Panc1 (cell line): ENCODE results near the gene PIH1D1. TPM values are rescaled to one million over a fixed set of nuclear protein-coding genes. Genes with fewer than 3 reads are reported as not detected.

ENCODE experiments used
- ATAC-seq: fragments of 200-7000 bp; cut with Tn5 transposase; 2 replicates; pipeline ENCODE4 v1.9.1; 2020; ENCODE audit warnings: mild to moderate bottlenecking, moderate library complexity
- BruUV-seq: library from RNA; stranded (reverse); fragments of 400-500 nt; replicated peaks from 2 replicates; lab custom pipeline; 2021; lab: Mats Ljungman, UMichigan
- CTCF ChIA-PET: fragments of 300-600 bp; sonication (Branson Sonifier 250); formaldehyde crosslinking; loops from one replicate; lab custom pipeline; 2022; ENCODE audit warnings: antibody characterized with exemption; lab: Charles Lee
- POLR2A ChIA-PET: fragments of 300-600 bp; sonication (Branson Sonifier 250); formaldehyde crosslinking; loops from one replicate; lab custom pipeline; 2022; ENCODE audit warnings: antibody characterized with exemption; lab: Charles Lee
- DNase-seq: peaks from one replicate; pipeline ENCODE4 v3.0.0-alpha.2; 2010; ENCODE audit warnings: low read depth, low spot score
- H3K27ac ChIP-seq: 2 replicates; pipeline ENCODE4 v1.5.1; 2011; ENCODE audit warnings: mild to moderate bottlenecking, low read length, inconsistent platforms
- H3K27me3 ChIP-seq: fragments of 200-500 bp; sonication (Bioruptor generic); 2 replicates; pipeline ENCODE4 v1.6.0; 2014; ENCODE audit warnings: low read length, inconsistent platforms; ENCODE audit not compliant: control insufficient read depth, insufficient read depth
- H3K36me3 ChIP-seq: fragments of 200-500 bp; sonication (Bioruptor generic); 2 replicates; pipeline ENCODE4 v1.5.1; 2014; ENCODE audit warnings: inconsistent platforms, mild to moderate bottlenecking, low read length, moderate library complexity; ENCODE audit not compliant: control insufficient read depth, insufficient read depth
- H3K4me1 ChIP-seq: 2 replicates; pipeline ENCODE4 v1.5.1; 2011; ENCODE audit warnings: inconsistent platforms, mild to moderate bottlenecking, low read length, moderate library complexity; ENCODE audit not compliant: control insufficient read depth, insufficient read depth
- H3K4me3 ChIP-seq, 2 experiments: 2 replicates each; pipeline ENCODE4 v1.5.1; 2011 to 2012; ENCODE audit warnings: low read depth in 2 of 2, low read length in 2 of 2, mild to moderate bottlenecking in 2 of 2, inconsistent platforms in 1 of 2, moderate library complexity in 1 of 2
- H3K9me3 ChIP-seq: fragments of 200-500 bp; sonication (Bioruptor generic); 2 replicates; pipeline ENCODE4 v1.5.1; 2014; ENCODE audit warnings: low read depth, mild to moderate bottlenecking, inconsistent platforms, low read length, moderate library complexity; ENCODE audit not compliant: control insufficient read depth, insufficient read depth
- CTCF ChIP-seq: fragments of 450-650 bp; IDR thresholded peaks from 2 replicates; pipeline ENCODE4 v1.5.1; 2017; ENCODE audit warnings: mild to moderate bottlenecking
- POLR2AphosphoS5 ChIP-seq: IDR thresholded peaks from 2 replicates; pipeline ENCODE4 v1.6.1; 2012; ENCODE audit warnings: mild to moderate bottlenecking, low read depth, low read length, moderate library complexity
- REST ChIP-seq, 2 experiments: IDR thresholded peaks; 2 replicates each; pipeline ENCODE4 v1.6.1; 2011 to 2012; ENCODE audit warnings: low read depth in 2 of 2, control low read depth in 1 of 2, low read length in 1 of 2, mild to moderate bottlenecking in 1 of 2, moderate library complexity in 1 of 2; ENCODE audit not compliant: insufficient read depth in 1 of 2
- SIN3A ChIP-seq: IDR thresholded peaks from 2 replicates; pipeline ENCODE4 v1.6.1; 2012; ENCODE audit warnings: low read depth, mild to moderate bottlenecking, low read length, moderate library complexity, borderline replicate concordance; ENCODE audit not compliant: insufficient read depth
- TCF7L2 ChIP-seq: IDR thresholded peaks from 2 replicates; pipeline ENCODE4 v1.6.1; 2011; ENCODE audit warnings: mild to moderate bottlenecking, low read depth, low read length, inconsistent platforms
- in situ Hi-C: cut with HindIII; loops from 2 replicates; pipeline ENCODE4 v1.10.0; 2016; ENCODE audit warnings: low sequenced_read_pairs, low pct_unique_long_range_greater_than_20kb
- intact Hi-C: fragments of 100-400 bp; cut with micrococcal nuclease; formaldehyde crosslinking; loops from one replicate; pipeline ENCODE4 v1.10.0; 2022; ENCODE audit not compliant: unreplicated experiment
- total RNA-seq: library from RNA; stranded (reverse); gene quantifications from one replicate; pipeline ENCODE4 v1.2.1, GENCODE V29; 2021; ENCODE audit not compliant: unreplicated experiment

PIH1D1 gene
- total RNA-seq, 1 experiment from 2014 or later = 78.5 TPM

GRCh38 chr19:49463960-49464740, 12.5 kb upstream of the PIH1D1 start:
- ChIA-PET CTCF (no interaction called here), POLR2A (no interaction called here)
- H3K27me3 ChIP-seq = no peaks in the 10 kb centered on the region
- intact Hi-C loops = no loop called here
- no peaks in the 10 kb centered on the region for H3K9me3 ChIP-seq
- no peak for DNase-seq
- no peaks in the 10 kb centered on the region for H3K36me3 ChIP-seq
- H3K4me3 ChIP-seq = no peak overlapping the region
- in situ Hi-C loops = no loop called here
- no peaks in the 10 kb centered on the region for H3K4me1 ChIP-seq
- TF ChIP-seq REST (IDR thresholded peaks at IDR 0.05; ENCODE audit: insufficient read depth in 1 of 2, low read depth in 2 of 2, low read length in 1 of 2) (no peak), CTCF (no peak), TCF7L2 (no peak), SIN3A (no peak), POLR2AphosphoS5 (no peak)
- no peak overlapping the region for H3K27ac ChIP-seq
- peak; percentile 37; the same call in 1 of the 2 replicates for ATAC-seq
- no TSS peak for BruUV-seq

- no TSS peak for BruUV-seq
- H3K36me3 ChIP-seq = no peaks in the 10 kb centered on the region
- ChIA-PET POLR2A (no interaction called here), CTCF (no interaction called here)
- H3K27ac ChIP-seq = no peak overlapping the region
- ATAC-seq = no peak
- no peaks in the 10 kb centered on the region for H3K27me3 ChIP-seq
- no peak for DNase-seq
- in situ Hi-C loops (no loop called here), intact Hi-C loops (no loop called here)
- no peak overlapping the region for H3K4me3 ChIP-seq
- no peaks in the 10 kb centered on the region for H3K9me3 ChIP-seq
- TF ChIP-seq TCF7L2 = no peak
- TF ChIP-seq POLR2AphosphoS5 = no peak
- no peak for TF ChIP-seq REST (IDR thresholded peaks at IDR 0.05; ENCODE audit: insufficient read depth in 1 of 2, low read depth in 2 of 2, low read length in 1 of 2)
- TF ChIP-seq CTCF = no peak
- TF ChIP-seq SIN3A = no peak
- H3K4me1 ChIP-seq = no peaks in the 10 kb centered on the region
These were observed 10.9 kb upstream of the PIH1D1 start for GRCh38 chr19:49462492-49462891.
